ENCODE data around the gene NDUFAF2. TPM values are rescaled to one million over a fixed set of nuclear protein-coding genes. Genes with fewer than 3 reads are reported as not detected.
"Not testable (repeated sequence)": the region's sequence is repeated elsewhere in the genome, so short reads cannot be mapped to it uniquely, and the experiment has no call there.

Gene NDUFAF2
- total and polyA plus RNA-seq, 2 experiments from 2014 or later = 28.8 to 51.2 TPM

- H3K4me1 ChIP-seq (ENCODE audit: low read depth) = no peaks in the 10 kb centered on the region
- TF ChIP-seq CTCF (IDR thresholded peaks at IDR 0.05; ENCODE audit: low read depth, low read length) = no peak
Observed at GRCh38 chr5:61082516-61083280, 137.7 kb downstream of the NDUFAF2 start.

GRCh38 chr5:61084658-61085057 is 139.7 kb downstream of the NDUFAF2 start:
- Histone ChIP-seq H3K4me3 (no peak overlapping the region), H3K4me1 (ENCODE audit: low read depth) (no peaks in the 10 kb centered on the region), H3K27me3 (no peaks in the 10 kb centered on the region), H3K9me3 (ENCODE audit: low read depth) (no peaks in the 10 kb centered on the region), H3K36me3 (no peaks in the 10 kb centered on the region), H3K27ac (no peak overlapping the region)
- TF ChIP-seq CTCF (IDR thresholded peaks at IDR 0.05; ENCODE audit: low read depth, low read length) = no peak
- no peak for DNase-seq (ENCODE audit: low read depth in 1 of 2, low spot score in 1 of 2)

More at GRCh38 chr5:61082516-61083280, 137.7 kb downstream of the NDUFAF2 start:
- no peaks in the 10 kb centered on the region for H3K9me3 ChIP-seq (ENCODE audit: low read depth)
- no peak overlapping the region for H3K27ac ChIP-seq
- H3K4me3 ChIP-seq = no peak overlapping the region
- peak in 1 of 2 donors; percentile 8 for DNase-seq (ENCODE audit: low read depth in 1 of 2, low spot score in 1 of 2)
- no peaks in the 10 kb centered on the region for H3K27me3 ChIP-seq
- no peaks in the 10 kb centered on the region for H3K36me3 ChIP-seq

GRCh38 chr5:61085885-61086284 is 140.9 kb downstream of the NDUFAF2 start:
- TF ChIP-seq CTCF (IDR thresholded peaks at IDR 0.05; ENCODE audit: low read depth, low read length) = no peak
- H3K27me3 ChIP-seq = no peaks in the 10 kb centered on the region
- DNase-seq (ENCODE audit: low read depth in 1 of 2, low spot score in 1 of 2) = no peak
- no peak overlapping the region for H3K4me3 ChIP-seq
- H3K27ac ChIP-seq = no peak overlapping the region
- no peaks in the 10 kb centered on the region for H3K36me3 ChIP-seq
- H3K4me1 ChIP-seq (ENCODE audit: low read depth) = no peaks in the 10 kb centered on the region
- H3K9me3 ChIP-seq (ENCODE audit: low read depth) = no peaks in the 10 kb centered on the region

- TF ChIP-seq CTCF (IDR thresholded peaks at IDR 0.05; ENCODE audit: low read depth, low read length) = no peak
- peak in 1 of 2 donors; percentile 3 for DNase-seq (ENCODE audit: low read depth in 1 of 2, low spot score in 1 of 2)
- Histone ChIP-seq H3K4me1 (ENCODE audit: low read depth) (no peaks in the 10 kb centered on the region), H3K9me3 (ENCODE audit: low read depth) (no peaks in the 10 kb centered on the region), H3K4me3 (no peak overlapping the region), H3K36me3 (no peaks in the 10 kb centered on the region), H3K27me3 (no peaks in the 10 kb centered on the region), H3K27ac (no peak overlapping the region)
Observed at GRCh38 chr5:61087921-61088320, 142.9 kb downstream of the NDUFAF2 start.

GRCh38 chr5:61089351-61089750 is 144.3 kb downstream of the NDUFAF2 start:
- H3K27ac ChIP-seq = no peak overlapping the region
- H3K36me3 ChIP-seq = no peaks in the 10 kb centered on the region
- no peak for TF ChIP-seq CTCF (IDR thresholded peaks at IDR 0.05; ENCODE audit: low read depth, low read length)
- DNase-seq (ENCODE audit: low read depth in 1 of 2, low spot score in 1 of 2) = peak in 1 of 2 donors; percentile 13
- H3K27me3 ChIP-seq = no peaks in the 10 kb centered on the region
- no peak overlapping the region for H3K4me3 ChIP-seq
- H3K4me1 ChIP-seq (ENCODE audit: low read depth) = no peaks in the 10 kb centered on the region
- no peaks in the 10 kb centered on the region for H3K9me3 ChIP-seq (ENCODE audit: low read depth)

GRCh38 chr5:61093046-61093771 is 148.2 kb downstream of the NDUFAF2 start:
- H3K36me3 ChIP-seq; H3K4me3 ChIP-seq; H3K27me3 ChIP-seq; H3K4me1 ChIP-seq (ENCODE audit: low read depth); DNase-seq (ENCODE audit: low read depth in 1 of 2, low spot score in 1 of 2); H3K27ac ChIP-seq; H3K9me3 ChIP-seq (ENCODE audit: low read depth): not testable (repeated sequence)
